Mucosa of rectum (tissue), 2 donors: ENCODE results near the gene TMEM253.

ENCODE experiments used
- H3K27ac ChIP-seq, 2 donors: one replicate each; pipeline ENCODE4 v1.7.0; 2013; ENCODE audit warnings: inconsistent platforms in 2 of 2, low read depth in 2 of 2, low read length in 2 of 2
- H3K27me3 ChIP-seq, 2 donors: one replicate each; pipeline ENCODE4 v1.7.0; 2013; ENCODE audit warnings: low read length in 2 of 2; ENCODE audit not compliant: control insufficient read depth in 2 of 2, insufficient read depth in 2 of 2
- H3K36me3 ChIP-seq, 2 donors: one replicate each; pipeline ENCODE4 v1.7.0; 2013; ENCODE audit warnings: low read length in 2 of 2; ENCODE audit not compliant: control insufficient read depth in 2 of 2, insufficient read depth in 2 of 2
- H3K4me1 ChIP-seq, 2 donors: one replicate each; pipeline ENCODE4 v1.7.0; 2013; ENCODE audit warnings: low read length in 2 of 2, mild to moderate bottlenecking in 1 of 2; ENCODE audit not compliant: control insufficient read depth in 2 of 2, insufficient read depth in 2 of 2
- H3K4me3 ChIP-seq, 2 donors: one replicate each; pipeline ENCODE4 v1.7.0; 2013; ENCODE audit warnings: low read length in 2 of 2
- H3K9ac ChIP-seq, 2 donors: one replicate each; pipeline ENCODE4 v1.7.0; 2013; ENCODE audit warnings: low read length in 2 of 2, low read depth in 1 of 2, mild to moderate bottlenecking in 1 of 2
- H3K9me3 ChIP-seq, 2 donors: one replicate each; pipeline ENCODE4 v1.7.0; 2013; ENCODE audit warnings: low read length in 2 of 2; ENCODE audit not compliant: control insufficient read depth in 2 of 2
- donor health status: healthy.
- donor health status: Normal muscosa, but diverticular disease.

Gene TMEM253

GRCh38 chr14:21078726-21079125, 22.1 kb upstream of the TMEM253 start:
- Histone ChIP-seq H3K4me3 (no peak overlapping the region), H3K4me1 (no peaks in the 10 kb centered on the region), H3K9me3 (no peaks in the 10 kb centered on the region), H3K36me3 (peaks cover 67 to 82% of the 10 kb centered on the region in 2 donors), H3K27me3 (no peaks in the 10 kb centered on the region), H3K9ac (no peak overlapping the region), H3K27ac (no peak overlapping the region)

DNA sequence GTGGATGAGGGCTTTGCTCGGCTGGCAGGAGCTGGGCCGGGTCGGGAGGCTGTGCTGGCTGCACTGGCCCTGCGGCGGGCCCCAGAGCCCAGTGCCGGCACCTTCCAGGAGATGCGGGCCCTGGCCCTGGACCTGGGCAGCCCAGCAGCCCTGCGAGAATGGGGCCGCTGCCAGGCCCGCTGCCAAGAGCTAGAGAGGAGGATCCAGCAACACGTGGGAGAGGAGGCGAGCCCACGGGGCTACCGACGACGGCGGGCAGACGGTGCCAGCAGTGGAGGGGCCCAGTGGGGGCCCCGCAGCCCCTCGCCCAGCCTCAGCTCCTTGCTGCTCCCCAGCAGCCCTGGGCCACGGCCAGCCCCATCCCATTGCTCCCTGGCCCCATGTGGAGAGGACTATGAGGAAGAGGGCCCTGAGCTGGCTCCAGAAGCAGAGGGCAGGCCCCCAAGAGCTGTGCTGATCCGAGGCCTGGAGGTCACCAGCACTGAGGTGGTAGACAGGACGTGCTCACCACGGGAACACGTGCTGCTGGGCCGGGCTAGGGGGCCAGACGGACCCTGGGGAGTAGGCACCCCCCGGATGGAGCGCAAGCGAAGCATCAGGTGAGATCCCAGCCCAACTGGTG, 19.2 kb upstream of the TMEM253 start:
- H3K9ac ChIP-seq: no peak overlapping the region
- no peak overlapping the region for H3K27ac ChIP-seq
- no peak overlapping the region for H3K4me3 ChIP-seq
- peaks cover 77 to 81% of the 10 kb centered on the region in 2 donors for H3K36me3 ChIP-seq
- H3K9me3 ChIP-seq: no peaks in the 10 kb centered on the region
- H3K4me1 ChIP-seq: no peaks in the 10 kb centered on the region
- no peaks in the 10 kb centered on the region for H3K27me3 ChIP-seq

- no peak overlapping the region for H3K9ac ChIP-seq
- H3K4me1 ChIP-seq: peaks cover 0 to under 1% of the 10 kb centered on the region in 2 donors
- H3K4me3 ChIP-seq: no peak overlapping the region
- no peak overlapping the region for H3K27ac ChIP-seq
- no peaks in the 10 kb centered on the region for H3K9me3 ChIP-seq
- H3K36me3 ChIP-seq: peaks cover 66 to 73% of the 10 kb centered on the region in 2 donors
- H3K27me3 ChIP-seq: no peaks in the 10 kb centered on the region
Observed at GRCh38 chr14:21083565-21084325, 17.1 kb upstream of the TMEM253 start.

- Histone ChIP-seq H3K36me3 (peaks cover 63 to 70% of the 10 kb centered on the region in 2 donors), H3K9me3 (no peaks in the 10 kb centered on the region), H3K4me3 (no peak overlapping the region), H3K27me3 (no peaks in the 10 kb centered on the region), H3K27ac (no peak overlapping the region), H3K9ac (no peak overlapping the region), H3K4me1 (peaks cover under 1 to 7% of the 10 kb centered on the region in 2 donors)
Observed at GRCh38 chr14:21084396-21084795, 16.5 kb upstream of the TMEM253 start.

GRCh38 chr14:21084998-21085853, 15.6 kb upstream of the TMEM253 start:
- Histone ChIP-seq H3K9me3 (no peaks in the 10 kb centered on the region), H3K27me3 (no peaks in the 10 kb centered on the region), H3K4me1 (peaks cover 6 to 15% of the 10 kb centered on the region in 2 donors), H3K4me3 (no peak overlapping the region), H3K27ac (no peak overlapping the region), H3K9ac (no peak overlapping the region), H3K36me3 (peaks cover 59 to 62% of the 10 kb centered on the region in 2 donors)

GRCh38 chr14:21086908-21087293, 14.0 kb upstream of the TMEM253 start:
- Histone ChIP-seq H3K27me3 (no peaks in the 10 kb centered on the region), H3K4me1 (peaks cover 6 to 15% of the 10 kb centered on the region in 2 donors), H3K27ac (no peak overlapping the region), H3K9ac (no peak overlapping the region), H3K4me3 (no peak overlapping the region), H3K36me3 (peaks cover 52 to 62% of the 10 kb centered on the region in 2 donors), H3K9me3 (no peaks in the 10 kb centered on the region)

DNA sequence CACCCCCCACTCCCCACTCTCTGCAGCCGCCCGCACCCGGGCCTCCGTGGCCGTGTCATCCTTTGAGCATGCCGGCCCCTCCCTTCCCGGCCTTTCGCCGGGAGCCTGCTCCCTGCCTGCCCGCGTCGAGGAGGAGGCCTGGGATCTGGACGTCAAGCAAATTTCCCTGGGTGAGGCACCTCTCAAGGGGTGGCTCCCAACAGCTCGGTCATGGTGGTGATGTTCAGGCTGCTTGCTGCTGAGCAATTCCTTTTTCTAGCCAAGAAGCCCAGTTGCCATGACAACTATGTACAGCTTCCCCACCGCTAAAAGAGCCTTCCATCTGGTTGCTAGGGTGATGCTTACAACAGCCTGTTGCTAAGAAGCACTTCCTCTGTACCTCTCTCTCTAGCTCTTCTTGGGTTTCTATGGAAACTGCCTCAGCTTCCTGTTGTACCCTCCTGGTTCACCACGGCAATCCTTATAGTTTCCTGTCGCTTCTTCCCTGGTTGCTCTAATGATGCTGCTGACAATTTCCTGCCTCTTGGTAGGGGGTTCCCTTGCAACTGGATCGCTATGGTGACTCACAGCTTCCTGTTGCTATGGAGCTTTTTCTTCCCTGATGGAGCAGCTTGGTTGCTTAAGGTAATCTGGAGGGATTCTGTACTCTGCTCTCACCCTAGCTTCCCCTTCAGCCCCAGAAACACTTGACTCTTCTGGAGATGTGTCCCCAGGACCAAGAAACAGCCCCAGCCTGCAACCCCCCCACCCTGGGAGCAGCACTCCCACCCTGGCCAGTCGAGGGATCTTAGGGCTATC, 13.4 kb upstream of the TMEM253 start:
- H3K27me3 ChIP-seq: no peaks in the 10 kb centered on the region
- no peak overlapping the region for H3K9ac ChIP-seq
- no peak overlapping the region for H3K4me3 ChIP-seq
- H3K36me3 ChIP-seq: peaks cover 46 to 57% of the 10 kb centered on the region in 2 donors
- H3K9me3 ChIP-seq: no peaks in the 10 kb centered on the region
- no peak overlapping the region for H3K27ac ChIP-seq
- peaks cover 6 to 18% of the 10 kb centered on the region in 2 donors for H3K4me1 ChIP-seq

GRCh38 chr14:21088687-21089086, 12.2 kb upstream of the TMEM253 start:
- Histone ChIP-seq H3K36me3 (peaks cover 40 to 52% of the 10 kb centered on the region in 2 donors), H3K9ac (no peak overlapping the region), H3K9me3 (no peaks in the 10 kb centered on the region), H3K27me3 (no peaks in the 10 kb centered on the region), H3K27ac (peak overlapping the region; percentile 25 to 32), H3K4me1 (peaks cover 6 to 18% of the 10 kb centered on the region in 2 donors), H3K4me3 (no peak overlapping the region)

DNA sequence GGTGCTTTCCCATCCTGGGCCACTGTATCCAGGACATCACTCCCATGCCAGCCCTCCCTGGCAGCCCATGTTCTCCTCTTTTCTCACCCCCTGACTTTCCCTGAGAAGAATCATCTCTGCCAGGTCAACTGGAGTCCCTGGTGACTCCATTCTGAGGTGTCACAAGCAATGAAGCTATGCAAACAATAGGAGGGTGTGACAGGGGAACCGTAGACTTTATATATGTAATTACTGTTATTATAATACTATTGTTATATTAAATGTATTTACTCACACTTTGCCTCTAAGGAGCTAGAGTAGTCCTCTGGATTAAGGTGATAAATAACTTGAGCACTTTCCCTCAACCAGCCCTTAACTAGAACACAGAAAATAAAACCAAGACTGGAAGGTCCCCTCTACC, 11.6 kb upstream of the TMEM253 start:
- H3K4me3 ChIP-seq: no peak overlapping the region
- peaks cover 6 to 21% of the 10 kb centered on the region in 2 donors for H3K4me1 ChIP-seq
- H3K9ac ChIP-seq: no peak overlapping the region
- peaks cover 36 to 48% of the 10 kb centered on the region in 2 donors for H3K36me3 ChIP-seq
- H3K27me3 ChIP-seq: no peaks in the 10 kb centered on the region
- peak overlapping the region; percentile 40 to 58 for H3K27ac ChIP-seq
- no peaks in the 10 kb centered on the region for H3K9me3 ChIP-seq
